Keratinocyte (primary cell): ENCODE results near the gene METAP1. TPM values are rescaled to one million over a fixed set of nuclear protein-coding genes. Genes with fewer than 3 reads are reported as not detected.
"Not testable (repeated sequence)": the region's sequence is repeated elsewhere in the genome, so short reads cannot be mapped to it uniquely, and the experiment has no call there.

Experiments
- DNase-seq: peaks from one replicate; pipeline ENCODE4 v3.0.0-alpha.2; 2011; ENCODE audit warnings: low read depth, missing footprints, low spot score
- FAIRE-seq: peaks from 2 replicates; lab custom pipeline; 2011; peaks lifted over from hg19 to GRCh38; lab: Jason Lieb, UNC
- H2AFZ ChIP-seq: 2 replicates; pipeline ENCODE4 v1.6.0; 2012; ENCODE audit warnings: low read length, control low read depth, inconsistent platforms; ENCODE audit not compliant: control insufficient read depth
- H3K27ac ChIP-seq: 2 replicates; pipeline ENCODE4 v1.5.1; 2011; ENCODE audit warnings: low read length; ENCODE audit not compliant: control insufficient read depth, insufficient read depth
- H3K27me3 ChIP-seq: 3 replicates; pipeline ENCODE4 v1.6.0; 2011; ENCODE audit warnings: low read length; ENCODE audit not compliant: control insufficient read depth, insufficient read depth; ENCODE audit errors: extremely low read depth
- H3K36me3 ChIP-seq, 2 experiments: 2 replicates in 1 of 2; 3 replicates in 1 of 2; pipeline ENCODE4 v1.5.1; 2011; ENCODE audit warnings: low read length in 2 of 2, mild to moderate bottlenecking in 1 of 2; ENCODE audit not compliant: control insufficient read depth in 2 of 2, insufficient read depth in 2 of 2; ENCODE audit errors: extremely low read depth in 1 of 2
- H3K4me1 ChIP-seq: 3 replicates; pipeline ENCODE4 v1.5.1; 2011; ENCODE audit warnings: low read length; ENCODE audit not compliant: control insufficient read depth, insufficient read depth; ENCODE audit errors: extremely low read depth
- H3K4me2 ChIP-seq: 3 replicates; pipeline ENCODE4 v1.6.0; 2011; ENCODE audit warnings: low read depth, low read length; ENCODE audit not compliant: control insufficient read depth, insufficient read depth; ENCODE audit errors: extremely low read depth
- H3K4me3 ChIP-seq, 3 experiments: fragments of 200-600 bp in 1 of 3; sonication (generic) in 1 of 3; 2 replicates in 2 of 3; 3 replicates in 1 of 3; pipeline ENCODE4 v1.5.1; 2011 to 2016; ENCODE audit warnings: low read length in 3 of 3, mild to moderate bottlenecking in 3 of 3, control low read depth in 2 of 3, inconsistent platforms in 1 of 3, low read depth in 1 of 3, mixed read lengths in 1 of 3, mixed run types in 1 of 3, moderate library complexity in 1 of 3; ENCODE audit not compliant: control insufficient read depth in 2 of 3, insufficient read depth in 2 of 3; ENCODE audit errors: extremely low read depth in 1 of 3
- H3K79me2 ChIP-seq: 2 replicates; pipeline ENCODE4 v1.6.0; 2012; ENCODE audit warnings: low read length; ENCODE audit not compliant: control insufficient read depth, insufficient read depth
- H3K9ac ChIP-seq: 3 replicates; pipeline ENCODE4 v1.6.0; 2011; ENCODE audit warnings: low read length; ENCODE audit not compliant: control insufficient read depth, insufficient read depth; ENCODE audit errors: extremely low read depth
- H3K9me1 ChIP-seq: 3 replicates; pipeline ENCODE4 v1.6.0; 2011; ENCODE audit warnings: low read length; ENCODE audit not compliant: control insufficient read depth, insufficient read depth; ENCODE audit errors: extremely low read depth
- H3K9me3 ChIP-seq: 2 replicates; pipeline ENCODE4 v1.5.1; 2012; ENCODE audit warnings: low read depth, low read length; ENCODE audit not compliant: control insufficient read depth
- H4K20me1 ChIP-seq: 3 replicates; pipeline ENCODE4 v1.6.0; 2011; ENCODE audit warnings: low read length; ENCODE audit not compliant: control insufficient read depth, insufficient read depth; ENCODE audit errors: extremely low read depth
- CTCF ChIP-seq, 3 experiments: IDR thresholded peaks in 1 of 3; conservative IDR thresholded peaks in 1 of 3; optimal IDR thresholded peaks in 1 of 3; 2 replicates in 2 of 3; 3 replicates in 1 of 3; pipeline versions ENCODE3 to v1.5.1; 2011; ENCODE audit warnings: low read length in 3 of 3, mild to moderate bottlenecking in 3 of 3, moderate library complexity in 2 of 3, control low read depth in 1 of 3, inconsistent platforms in 1 of 3; ENCODE audit not compliant: insufficient read depth in 2 of 3; ENCODE audit errors: extremely low read depth in 1 of 3
- EZH2 ChIP-seq: IDR thresholded peaks from one replicate; pipeline ENCODE4 v1.6.1; 2012; ENCODE audit warnings: inconsistent platforms, mild to moderate bottlenecking, low read length, moderate library complexity
- dilution Hi-C: fragments of 300-500 bp; cut with MboI; formaldehyde crosslinking; loops from one replicate; pipeline ENCODE4 v1.7.0; 2020; ENCODE audit warnings: low sequenced_read_pairs; ENCODE audit not compliant: extremely low pct_ligation_motif_present
- polyA plus RNA-seq, 5 experiments: library from polyadenylated mRNA; depleted of rRNA in 3 of 5; stranded (reverse) in 3 of 5; stranded (forward) in 1 of 5; unstranded in 1 of 5; fragments of >200 nt; gene quantifications; 1 replicate in 1 of 5; 2 replicates in 3 of 5; 3 replicates in 1 of 5; pipeline versions ENCODE4 v1.2.1 to v1.2.3, GENCODE V29; 2011 to 2012; ENCODE audit warnings: missing spikeins in 2 of 5, low read depth in 1 of 5, low replicate concordance in 1 of 5

Gene METAP1
- polyA plus RNA-seq, 1 donor (not counting 4 experiments of a cell fraction or from before 2014, with no cell fraction given): 89.4 TPM

DNA sequence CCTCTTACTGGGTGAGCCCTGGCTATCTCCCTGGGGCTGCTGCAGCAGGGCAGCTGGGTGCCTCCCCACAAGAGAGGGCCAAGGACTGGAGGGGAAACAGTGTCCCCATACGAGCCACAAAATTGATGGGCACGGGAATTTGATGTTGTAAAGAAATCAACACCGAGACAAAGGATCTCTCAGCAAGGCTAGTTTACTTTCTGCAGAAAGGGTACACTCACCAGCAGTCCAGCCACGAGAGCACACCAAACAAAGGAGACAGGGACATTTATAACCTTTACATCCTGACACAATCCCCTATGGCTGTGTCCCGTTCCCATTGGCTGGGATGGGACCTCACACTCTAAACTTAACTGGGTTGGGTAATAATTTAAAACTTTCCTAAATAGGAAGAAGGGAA lies 25.9 kb downstream of the METAP1 start:
- Histone ChIP-seq H3K4me2 (no peak overlapping the region), H4K20me1 (peaks cover 7% of the 10 kb centered on the region), H3K79me2 (peaks cover 97% of the 10 kb centered on the region), H3K27me3 (no peaks in the 10 kb centered on the region), H3K27ac (no peak overlapping the region), H2AFZ (no peak overlapping the region), H3K9me1 (no peaks in the 10 kb centered on the region), H3K9ac (no peak overlapping the region), H3K4me1 (peaks cover 15% of the 10 kb centered on the region), H3K36me3 (peaks cover 5 to 9% of the 10 kb centered on the region in 2 experiments), H3K4me3 (no peak overlapping the region), H3K9me3 (no peaks in the 10 kb centered on the region)
- DNase-seq (no peak), FAIRE-seq (no peak)
- no peak for TF ChIP-seq CTCF (optimal IDR thresholded peaks at IDR 0.05 in 1 of 3, IDR thresholded peaks at IDR 0.05 in 1 of 3, conservative IDR thresholded peaks at IDR 0.05 in 1 of 3; ENCODE audit: extremely low read depth in 1 of 3, insufficient read depth in 2 of 3, low read length in 3 of 3)
- no peak for TF ChIP-seq EZH2
- dilution Hi-C loops: no loop called here

DNA sequence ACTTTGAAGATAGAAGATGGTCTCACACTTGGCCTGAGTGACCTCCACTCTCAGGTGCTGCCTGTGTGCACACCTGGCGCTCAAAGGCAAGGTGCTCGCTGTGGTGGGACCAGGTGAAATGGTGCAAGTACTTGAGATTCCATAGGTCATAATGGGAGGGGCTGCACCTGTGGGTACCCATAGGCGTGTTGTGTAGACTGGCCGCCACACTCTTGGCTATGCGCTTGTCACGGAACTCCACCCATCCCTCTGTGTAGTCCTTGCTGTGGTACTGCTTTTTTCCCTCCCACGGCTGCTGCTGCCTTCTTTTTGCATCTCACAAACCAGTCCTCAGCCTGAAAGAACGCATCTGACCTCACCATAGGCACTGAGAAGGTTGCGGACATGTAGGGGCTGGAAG lies 27.0 kb downstream of the METAP1 start:
- Histone ChIP-seq H4K20me1 (peaks cover 4% of the 10 kb centered on the region), H3K27me3 (no peaks in the 10 kb centered on the region), H3K36me3 (peaks cover 5 to 9% of the 10 kb centered on the region in 2 experiments), H3K9me3 (no peaks in the 10 kb centered on the region), H3K4me1 (peaks cover 15% of the 10 kb centered on the region), H3K79me2 (peaks cover 97% of the 10 kb centered on the region), H3K9me1 (no peaks in the 10 kb centered on the region), H3K4me3 (no peak overlapping the region), H2AFZ (no peak overlapping the region), H3K4me2 (no peak overlapping the region), H3K27ac (no peak overlapping the region), H3K9ac (no peak overlapping the region)
- DNase-seq: no peak
- dilution Hi-C loops: no loop called here
- TF ChIP-seq CTCF (optimal IDR thresholded peaks at IDR 0.05 in 1 of 3, IDR thresholded peaks at IDR 0.05 in 1 of 3, conservative IDR thresholded peaks at IDR 0.05 in 1 of 3; ENCODE audit: extremely low read depth in 1 of 3, insufficient read depth in 2 of 3, low read length in 3 of 3): no peak
- TF ChIP-seq EZH2: no peak
- FAIRE-seq: no peak

DNA sequence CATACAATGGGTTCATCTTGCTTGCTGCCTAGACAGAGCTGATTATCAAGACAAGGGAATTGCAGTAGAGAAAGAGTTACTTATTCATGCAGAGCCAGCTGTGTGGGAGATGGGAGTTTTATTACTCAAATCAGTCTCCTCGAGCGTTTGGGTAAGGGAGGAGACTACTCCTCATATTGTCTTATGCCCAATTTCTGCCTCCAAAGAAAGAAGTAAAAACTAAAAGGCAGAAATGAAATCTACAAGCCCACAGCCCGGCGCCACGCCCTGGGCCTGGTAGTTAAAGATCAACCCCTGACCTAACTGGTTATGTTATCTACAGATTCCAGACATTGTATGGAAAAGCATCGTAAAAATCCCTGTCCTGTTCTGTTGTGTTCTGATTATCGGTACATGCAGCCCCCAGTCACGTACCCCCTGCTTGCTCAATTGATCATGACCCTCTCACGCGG lies 28.3 kb downstream of the METAP1 start:
- dilution Hi-C loops, H3K9me3 ChIP-seq, H3K27ac ChIP-seq, H3K36me3 ChIP-seq, H3K27me3 ChIP-seq, DNase-seq, H4K20me1 ChIP-seq, H3K9me1 ChIP-seq, H3K9ac ChIP-seq, H2AFZ ChIP-seq, H3K4me2 ChIP-seq, H3K4me3 ChIP-seq, FAIRE-seq: not testable (repeated sequence)
- peaks cover 96% of the 10 kb centered on the region for H3K79me2 ChIP-seq
- peaks cover 15% of the 10 kb centered on the region for H3K4me1 ChIP-seq
